ENCODE measurements around the gene ZNF414. TPM values are rescaled to one million over a fixed set of nuclear protein-coding genes. Genes with fewer than 3 reads are reported as not detected.

Gene ZNF414
- total and polyA plus RNA-seq, 2 experiments from 2014 or later, result 27.4 to 45.0 TPM

- TF ChIP-seq REST (IDR thresholded peaks at IDR 0.05; ENCODE audit: unreplicated experiment), result no peak
- no peak for TF ChIP-seq ZNF331 (CRISPR knock-in tag; IDR thresholded peaks at IDR 0.05; ENCODE audit: low read depth)
- no peak for TF ChIP-seq POLR2AphosphoS5 (IDR thresholded peaks at IDR 0.05; ENCODE audit: low read depth)
- no peak for TF ChIP-seq JUNB (IDR thresholded peaks at IDR 0.05; ENCODE audit: unreplicated experiment)
- TF ChIP-seq, protein P1, sequence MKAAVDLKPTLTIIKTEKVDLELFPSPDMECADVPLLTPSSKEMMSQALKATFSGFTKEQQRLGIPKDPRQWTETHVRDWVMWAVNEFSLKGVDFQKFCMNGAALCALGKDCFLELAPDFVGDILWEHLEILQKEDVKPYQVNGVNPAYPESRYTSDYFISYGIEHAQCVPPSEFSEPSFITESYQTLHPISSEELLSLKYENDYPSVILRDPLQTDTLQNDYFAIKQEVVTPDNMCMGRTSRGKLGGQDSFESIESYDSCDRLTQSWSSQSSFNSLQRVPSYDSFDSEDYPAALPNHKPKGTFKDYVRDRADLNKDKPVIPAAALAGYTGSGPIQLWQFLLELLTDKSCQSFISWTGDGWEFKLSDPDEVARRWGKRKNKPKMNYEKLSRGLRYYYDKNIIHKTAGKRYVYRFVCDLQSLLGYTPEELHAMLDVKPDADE (IDR thresholded peaks at IDR 0.05), result no peak
- TF ChIP-seq CREB1 (CRISPR knock-in tag; IDR thresholded peaks at IDR 0.05; ENCODE audit: low read depth), result no peak
- no peak for TF ChIP-seq STAT1 (IDR thresholded peaks at IDR 0.05; ENCODE audit: unreplicated experiment)
- TF ChIP-seq EZH2phosphoT487 (IDR thresholded peaks at IDR 0.05; ENCODE audit: unreplicated experiment), result no peak
These were observed 16.2 kb upstream of the ZNF414 start (continued) for GRCh38 chr19:8530061-8530679.

- Mint-ChIP-seq H3K9me3 (no peaks in the 10 kb centered on the region; the same call in 2 of the 3 replicates), H3K27ac (no peak overlapping the region), H3K4me3 (no peak overlapping the region; the same call in 2 of the 3 replicates), H3K36me3 (ENCODE audit: low read depth) (no peaks in the 10 kb centered on the region), H3K27me3 (ENCODE audit: insufficient read depth, low read depth, poor library complexity) (peaks cover 15% of the 10 kb centered on the region), H3K4me1 (peaks cover 17% of the 10 kb centered on the region)
- no peaks in the 10 kb centered on the region for H3K9me2 ChIP-seq (ENCODE audit: insufficient read depth)
- no peak overlapping the region for H3K27ac ChIP-seq (ENCODE audit: low read depth)
- ATAC-seq (no peak), DNase-seq (ENCODE audit: low spot score) (no peak)
- H3K36me3 ChIP-seq (ENCODE audit: insufficient read depth), result no peaks in the 10 kb centered on the region
- 0 out of 2 replicates have a peak overlapping the region, but pooled peaks have one; percentile 10 for H3K4me2 ChIP-seq
- 0 out of 2 replicates have a peak, but pooled peaks cover 2% of the 10 kb centered on the region for H3K27me3 ChIP-seq (ENCODE audit: insufficient read depth)
- H3K79me2 ChIP-seq (replicated peaks; ENCODE audit: insufficient read depth), result no peaks in the 10 kb centered on the region; the same call in 1 of the 2 replicates
- H2AFZ ChIP-seq, result no peak overlapping the region
- H3K4me3 ChIP-seq, result no peak overlapping the region
- peaks cover 3% of the 10 kb centered on the region; the same call in 1 of the 2 replicates for H4K20me1 ChIP-seq (replicated peaks; ENCODE audit: insufficient read depth)
- H3F3A ChIP-seq (replicated peaks; ENCODE audit: low read depth), result peaks cover 6% of the 10 kb centered on the region; the same call in 1 of the 2 replicates
- peaks cover 6% of the 10 kb centered on the region for H3K4me1 ChIP-seq (ENCODE audit: insufficient read depth)
- TF ChIP-seq EZH2phosphoT487 (IDR thresholded peaks at IDR 0.05; ENCODE audit: unreplicated experiment) (no peak), CREB1 (CRISPR knock-in tag; IDR thresholded peaks at IDR 0.05; ENCODE audit: low read depth) (no peak), ZNF331 (CRISPR knock-in tag; IDR thresholded peaks at IDR 0.05; ENCODE audit: low read depth) (no peak), STAT1 (IDR thresholded peaks at IDR 0.05; ENCODE audit: unreplicated experiment) (no peak), REST (IDR thresholded peaks at IDR 0.05; ENCODE audit: unreplicated experiment) (no peak), EZH2 (IDR thresholded peaks at IDR 0.05; ENCODE audit: low read depth, unreplicated experiment) (no peak), ZNF114 (CRISPR knock-in tag; IDR thresholded peaks at IDR 0.05) (no peak), POLR2AphosphoS5 (IDR thresholded peaks at IDR 0.05; ENCODE audit: low read depth) (no peak)
- TF ChIP-seq, protein P2, sequence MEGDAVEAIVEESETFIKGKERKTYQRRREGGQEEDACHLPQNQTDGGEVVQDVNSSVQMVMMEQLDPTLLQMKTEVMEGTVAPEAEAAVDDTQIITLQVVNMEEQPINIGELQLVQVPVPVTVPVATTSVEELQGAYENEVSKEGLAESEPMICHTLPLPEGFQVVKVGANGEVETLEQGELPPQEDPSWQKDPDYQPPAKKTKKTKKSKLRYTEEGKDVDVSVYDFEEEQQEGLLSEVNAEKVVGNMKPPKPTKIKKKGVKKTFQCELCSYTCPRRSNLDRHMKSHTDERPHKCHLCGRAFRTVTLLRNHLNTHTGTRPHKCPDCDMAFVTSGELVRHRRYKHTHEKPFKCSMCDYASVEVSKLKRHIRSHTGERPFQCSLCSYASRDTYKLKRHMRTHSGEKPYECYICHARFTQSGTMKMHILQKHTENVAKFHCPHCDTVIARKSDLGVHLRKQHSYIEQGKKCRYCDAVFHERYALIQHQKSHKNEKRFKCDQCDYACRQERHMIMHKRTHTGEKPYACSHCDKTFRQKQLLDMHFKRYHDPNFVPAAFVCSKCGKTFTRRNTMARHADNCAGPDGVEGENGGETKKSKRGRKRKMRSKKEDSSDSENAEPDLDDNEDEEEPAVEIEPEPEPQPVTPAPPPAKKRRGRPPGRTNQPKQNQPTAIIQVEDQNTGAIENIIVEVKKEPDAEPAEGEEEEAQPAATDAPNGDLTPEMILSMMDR (conservative IDR thresholded peaks at IDR 0.05; ENCODE audit: low read depth in 2 of 2), result no peak
These were observed 15.5 kb upstream of the ZNF414 start for GRCh38 chr19:8529369-8530006.
